SH-SY5Y (cell line): ENCODE results near the gene FEM1A.

Experiments used
- GATA2 ChIP-seq: IDR thresholded peaks from 2 replicates; pipeline ENCODE4 v1.6.1; 2011; ENCODE audit warnings: mild to moderate bottlenecking, low read depth, low read length
- GATA3 ChIP-seq: IDR thresholded peaks from 2 replicates; pipeline ENCODE4 v1.6.1; 2011; ENCODE audit warnings: low read depth, mild to moderate bottlenecking, low read length, moderate library complexity

DNA sequence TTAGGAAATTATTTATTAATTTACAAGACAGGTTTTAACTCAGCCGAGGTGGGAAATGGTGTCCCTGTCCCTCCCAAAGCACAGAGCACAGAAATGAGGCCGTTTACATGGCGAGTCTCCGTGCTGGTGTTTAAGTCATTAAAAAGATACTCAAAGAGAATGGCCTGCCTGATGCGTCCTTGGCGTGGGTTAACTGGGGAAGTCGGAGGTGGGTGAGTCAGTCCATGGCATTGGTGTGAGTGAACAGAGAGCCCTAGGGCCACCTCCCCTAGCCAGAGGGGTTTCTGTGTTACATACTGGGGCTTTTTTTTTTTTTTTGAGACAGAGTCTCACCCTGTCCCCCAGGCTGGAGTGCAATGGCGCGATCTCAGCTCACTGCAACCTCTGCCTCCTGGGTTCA, 3.9 kb downstream of the FEM1A start:
- TF ChIP-seq GATA2 (no peak), GATA3 (no peak)
